Pons (tissue), 1 donor: ENCODE measurements around the gene PLIN5.

Source experiments
- DNase-seq: peaks from one replicate; pipeline ENCODE4 v3.0.0-alpha.2; 2016; ENCODE audit warnings: low spot score

The PLIN5 gene

GRCh38 chr19:4505570-4506448 lies 29.2 kb downstream of the PLIN5 start:
- no peak for DNase-seq

GRCh38 chr19:4504891-4505569 lies 30.0 kb downstream of the PLIN5 start:
- no peak for DNase-seq

GRCh38 chr19:4504297-4504701 lies 30.7 kb downstream of the PLIN5 start:
- DNase-seq: peak; percentile 27

GRCh38 chr19:4503825-4504170 lies 31.2 kb downstream of the PLIN5 start:
- DNase-seq: no peak

- no peak for DNase-seq
These were observed 31.7 kb downstream of the PLIN5 start for GRCh38 chr19:4503132-4503824.

- DNase-seq: no peak
These were observed 32.5 kb downstream of the PLIN5 start for GRCh38 chr19:4502282-4503131.

- DNase-seq: no peak
These were observed 33.3 kb downstream of the PLIN5 start for GRCh38 chr19:4501691-4502090.

GRCh38 chr19:4500841-4501591 lies 34.0 kb downstream of the PLIN5 start:
- no peak for DNase-seq

- no peak for DNase-seq
These were observed 35.2 kb downstream of the PLIN5 start for GRCh38 chr19:4499855-4500254.

- DNase-seq: no peak
These were observed 35.7 kb downstream of the PLIN5 start for GRCh38 chr19:4499318-4499717.

- no peak for DNase-seq
These were observed 36.3 kb downstream of the PLIN5 start for GRCh38 chr19:4498694-4499093.

- no peak for DNase-seq
These were observed 37.1 kb downstream of the PLIN5 start for GRCh38 chr19:4497770-4498389.

- DNase-seq: no peak
These were observed 38.7 kb downstream of the PLIN5 start for GRCh38 chr19:4496304-4496703.

GRCh38 chr19:4495471-4495870 lies 39.6 kb downstream of the PLIN5 start:
- no peak for DNase-seq

- no peak for DNase-seq
These were observed 40.3 kb downstream of the PLIN5 start for GRCh38 chr19:4494691-4495064.

GRCh38 chr19:4493929-4494690 lies 40.9 kb downstream of the PLIN5 start:
- no peak for DNase-seq

GRCh38 chr19:4493104-4493928 lies 41.7 kb downstream of the PLIN5 start:
- DNase-seq: no peak

- no peak for DNase-seq
These were observed 42.5 kb downstream of the PLIN5 start for GRCh38 chr19:4492337-4493103.
